Spleen (tissue), 11 donors: ENCODE data around the gene ZNF141. TPM values are rescaled to one million over a fixed set of nuclear protein-coding genes. Genes with fewer than 3 reads are reported as not detected.

Experiments used
- DNase-seq: peaks from one replicate; pipeline ENCODE4 v3.0.0-alpha.2; 2020
- H3K27ac ChIP-seq, 8 donors: fragments of 200-600 bp; sonication (generic) in 7 of 8; 1 replicate in 4 of 8; 2 replicates in 4 of 8; pipeline versions ENCODE4 v1.5.0 to v1.8.0; 2016 to 2021; ENCODE audit warnings: inconsistent platforms in 4 of 8, mild to moderate bottlenecking in 4 of 8, moderate library complexity in 1 of 8
- H3K27me3 ChIP-seq, 7 donors: fragments of 200-600 bp; sonication (generic) in 6 of 7; replicated peaks in 1 of 7; 1 replicate in 4 of 7; 2 replicates in 3 of 7; pipeline versions ENCODE4 v1.5.0 to v1.8.0; 2016 to 2021; ENCODE audit warnings: inconsistent platforms in 3 of 7, mild to moderate bottlenecking in 1 of 7
- H3K36me3 ChIP-seq, 6 donors: fragments of 200-600 bp; sonication (generic) in 5 of 6; 1 replicate in 4 of 6; 2 replicates in 2 of 6; pipeline versions ENCODE4 v1.5.0 to v1.8.0; 2016 to 2021; ENCODE audit warnings: inconsistent platforms in 2 of 6
- H3K4me1 ChIP-seq, 6 donors: fragments of 200-600 bp; sonication (generic) in 5 of 6; 1 replicate in 3 of 6; 2 replicates in 3 of 6; pipeline versions ENCODE4 v1.5.0 to v1.8.0; 2016 to 2021; ENCODE audit warnings: inconsistent platforms in 3 of 6
- H3K4me3 ChIP-seq, 8 donors: fragments of 200-600 bp; sonication (generic) in 7 of 8; 1 replicate in 4 of 8; 2 replicates in 4 of 8; pipeline versions ENCODE4 v1.5.0 to v1.8.0; 2016 to 2021; ENCODE audit warnings: inconsistent platforms in 4 of 8, mild to moderate bottlenecking in 4 of 8, moderate library complexity in 2 of 8
- H3K9me3 ChIP-seq, 8 donors: fragments of 200-600 bp; sonication (generic) in 7 of 8; 1 replicate in 4 of 8; 2 replicates in 4 of 8; pipeline versions ENCODE4 v1.5.0 to v1.8.0; 2016 to 2021; ENCODE audit warnings: inconsistent platforms in 4 of 8
- POLR2A ChIP-seq, 3 donors: fragments of 450-650 bp; IDR thresholded peaks; one replicate each; pipeline ENCODE4 v1.5.1; 2017; ENCODE audit warnings: antibody characterized with exemption in 3 of 3, mild to moderate bottlenecking in 1 of 3
- POLR2AphosphoS5 ChIP-seq, 3 donors: sonication (generic); formaldehyde crosslinking; IDR thresholded peaks; one replicate each; pipeline ENCODE4 v1.5.1; 2017; ENCODE audit warnings: antibody characterized with exemption in 3 of 3
- WGBS, 5 donors: extraction: QIAGEN DNeasy Blood & Tissue Kit in 3 of 5; methylation state at CpG; one replicate each; pipeline versions ENCODE4 v1.1.5 to v1.1.7; 2013 to 2018; 5-methylcytosine and 5-hydroxymethylcytosine counted together
- intact Hi-C: fragments of 100-400 bp; cut with DNase I; formaldehyde crosslinking; loops from one replicate; pipeline ENCODE4 v1.15.0; 2023; ENCODE audit warnings: low total_unique reads
- polyA plus RNA-seq, 3 donors: library from polyadenylated mRNA; stranded (reverse); fragments of 200-250 nt; gene quantifications; one replicate each; pipeline ENCODE4 v1.2.1, GENCODE V29; 2013
- total RNA-seq, 7 donors: library from RNA; depleted of rRNA in 3 of 7; stranded (reverse); fragments of >200 nt in 3 of 7; fragmentation: NEBNext Ultra II Directional in 4 of 7; extraction: Animal tissue kit (Norgen Biotek cat#: 25700) in 4 of 7; gene quantifications; one replicate each; pipeline versions ENCODE4 v1.1.0 to v1.2.1, GENCODE V29; 2016 to 2021
- TF ChIP-seq, protein P1 (sequence below), 11 experiments: fragments of 200-600 bp in 7 of 11; fragments of 450-650 bp in 4 of 11; sonication (generic) in 4 of 11; IDR thresholded peaks in 8 of 11; conservative IDR thresholded peaks in 3 of 11; 1 replicate in 7 of 11; 2 replicates in 4 of 11; pipeline versions ENCODE4 v1.4.0 to v1.8.0; 2016 to 2021; ENCODE audit warnings: antibody characterized with exemption in 11 of 11, inconsistent platforms in 4 of 11, mild to moderate bottlenecking in 1 of 11
- donor health status: healthy with polysubstance abuse.
- donor health status: DM: no; HTN: no; CAD: no; lungs with moderate emphysema.
- donor health status: DM: no; HTN: no; CAD: no.
- donor health status: Bipolar disorder and iron deficiency.
- donor health status: healthy.
- donor health status: DM: no; HTN: no; CAD: no.
- donor health status: DM: yes; HTN: yes; CAD: no.

Gene ZNF141
- total and polyA plus RNA-seq, 10 donors: 5.6 to 55.5 (median 31.7) TPM

GRCh38 chr4:337932-338758, 531 bp downstream of the ZNF141 start:
- Histone ChIP-seq H3K27me3 (no peaks in the 10 kb centered on the region), H3K9me3 (peaks cover 3 to 59% (median 41%) of the 10 kb centered on the region in 8 donors), H3K27ac (peak overlapping the region; percentile 84 to 97 (median 94)), H3K4me1 (peaks cover 15 to 35% (median 23%) of the 10 kb centered on the region in 6 donors), H3K36me3 (peaks cover 0 to 36% (median 11%) of the 10 kb centered on the region in 6 donors), H3K4me3 (peak overlapping the region; percentile 58 to 93 (median 84))
- intact Hi-C loops: loop anchor here (10.0 kb wide), 1 partner anchor 137 kb away; no protein-coding TSS in a partner anchor
- peak; percentile 91 for DNase-seq
- WGBS, 5 donors: 2 to 7% (median 4%) methylated on average over 45 to 52 of the region's 52 CpGs
- TF ChIP-seq POLR2A (IDR thresholded peaks at IDR 0.05) (no peak), POLR2AphosphoS5 (IDR thresholded peaks at IDR 0.05) (peak in 1 of 3 donors; percentile 64)

DNA sequence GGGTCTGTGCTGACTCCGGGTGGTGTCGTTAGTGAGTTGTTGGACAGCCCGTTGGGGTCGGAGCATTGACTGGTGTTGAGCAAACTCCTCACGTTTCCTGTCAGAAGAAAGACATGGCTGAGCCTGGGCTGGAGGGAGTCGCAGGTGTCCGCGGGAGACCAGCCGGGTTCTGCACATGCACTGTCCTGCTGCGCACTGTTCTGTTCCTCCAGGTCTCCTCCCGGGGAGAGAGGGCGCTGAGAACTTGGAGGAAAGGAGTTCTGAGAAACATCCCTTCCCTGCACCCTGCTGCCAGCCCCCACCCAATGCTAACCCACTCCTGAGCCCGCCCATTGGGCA, 1.1 kb downstream of the ZNF141 start:
- H3K36me3 ChIP-seq: peaks cover 0 to 41% (median 14%) of the 10 kb centered on the region in 6 donors
- no peaks in the 10 kb centered on the region for H3K27me3 ChIP-seq
- DNase-seq: peak; percentile 78
- H3K27ac ChIP-seq: peak overlapping the region in 4 of 8 donors; percentile 84 to 95 (median 94)
- peak overlapping the region; percentile 58 to 93 (median 84) for H3K4me3 ChIP-seq
- peaks cover 15 to 35% (median 23%) of the 10 kb centered on the region in 6 donors for H3K4me1 ChIP-seq
- WGBS, 5 donors: 39 to 60% (median 44%) methylated on average over 13 of the region's 13 CpGs
- intact Hi-C loops: loop anchor here (10.0 kb wide), 1 partner anchor 136 kb away; no protein-coding TSS in a partner anchor
- TF ChIP-seq, protein P1, sequence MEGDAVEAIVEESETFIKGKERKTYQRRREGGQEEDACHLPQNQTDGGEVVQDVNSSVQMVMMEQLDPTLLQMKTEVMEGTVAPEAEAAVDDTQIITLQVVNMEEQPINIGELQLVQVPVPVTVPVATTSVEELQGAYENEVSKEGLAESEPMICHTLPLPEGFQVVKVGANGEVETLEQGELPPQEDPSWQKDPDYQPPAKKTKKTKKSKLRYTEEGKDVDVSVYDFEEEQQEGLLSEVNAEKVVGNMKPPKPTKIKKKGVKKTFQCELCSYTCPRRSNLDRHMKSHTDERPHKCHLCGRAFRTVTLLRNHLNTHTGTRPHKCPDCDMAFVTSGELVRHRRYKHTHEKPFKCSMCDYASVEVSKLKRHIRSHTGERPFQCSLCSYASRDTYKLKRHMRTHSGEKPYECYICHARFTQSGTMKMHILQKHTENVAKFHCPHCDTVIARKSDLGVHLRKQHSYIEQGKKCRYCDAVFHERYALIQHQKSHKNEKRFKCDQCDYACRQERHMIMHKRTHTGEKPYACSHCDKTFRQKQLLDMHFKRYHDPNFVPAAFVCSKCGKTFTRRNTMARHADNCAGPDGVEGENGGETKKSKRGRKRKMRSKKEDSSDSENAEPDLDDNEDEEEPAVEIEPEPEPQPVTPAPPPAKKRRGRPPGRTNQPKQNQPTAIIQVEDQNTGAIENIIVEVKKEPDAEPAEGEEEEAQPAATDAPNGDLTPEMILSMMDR (IDR thresholded peaks at IDR 0.05 in 8 of 11, conservative IDR thresholded peaks at IDR 0.05 in 3 of 11): no peak
- TF ChIP-seq POLR2A (IDR thresholded peaks at IDR 0.05) (no peak), POLR2AphosphoS5 (IDR thresholded peaks at IDR 0.05) (no peak)
- H3K9me3 ChIP-seq: peaks cover 3 to 59% (median 45%) of the 10 kb centered on the region in 8 donors

DNA sequence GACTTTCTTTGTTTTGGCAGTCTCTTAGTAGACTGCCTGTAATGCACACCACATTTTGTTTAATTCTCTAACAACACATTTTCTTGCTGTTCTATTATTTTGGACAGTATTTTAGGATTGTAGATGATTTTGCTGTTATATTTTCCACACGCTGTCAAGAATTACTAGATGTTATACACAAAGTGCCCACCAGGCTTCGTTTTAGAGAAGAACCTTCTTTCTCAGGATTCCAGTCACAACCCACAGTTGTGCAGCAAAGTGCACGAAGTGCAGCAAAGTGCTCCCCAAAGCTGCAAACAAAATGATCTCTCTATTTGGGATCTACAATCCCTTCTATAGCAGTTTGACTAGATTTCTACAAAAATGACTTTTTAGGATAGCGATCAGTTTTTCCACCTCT, 2.4 kb downstream of the ZNF141 start:
- 94 to 97% (median 96%) methylated on average over 4 of the region's 4 CpGs for WGBS, 5 donors
- H3K27me3 ChIP-seq: no peaks in the 10 kb centered on the region
- no peak for TF ChIP-seq POLR2AphosphoS5 (IDR thresholded peaks at IDR 0.05)
- TF ChIP-seq, protein P1 (IDR thresholded peaks at IDR 0.05 in 8 of 11, conservative IDR thresholded peaks at IDR 0.05 in 3 of 11): peak in 1 of 11 experiments; percentile 10
- no peak for DNase-seq
- no peak overlapping the region for H3K27ac ChIP-seq
- H3K4me3 ChIP-seq: no peak overlapping the region
- intact Hi-C loops: no loop called here
- peaks cover 3 to 54% (median 27%) of the 10 kb centered on the region in 6 donors for H3K36me3 ChIP-seq
- H3K9me3 ChIP-seq: peaks cover 3 to 63% (median 56%) of the 10 kb centered on the region in 8 donors
- peaks cover 15 to 35% (median 23%) of the 10 kb centered on the region in 6 donors for H3K4me1 ChIP-seq

DNA sequence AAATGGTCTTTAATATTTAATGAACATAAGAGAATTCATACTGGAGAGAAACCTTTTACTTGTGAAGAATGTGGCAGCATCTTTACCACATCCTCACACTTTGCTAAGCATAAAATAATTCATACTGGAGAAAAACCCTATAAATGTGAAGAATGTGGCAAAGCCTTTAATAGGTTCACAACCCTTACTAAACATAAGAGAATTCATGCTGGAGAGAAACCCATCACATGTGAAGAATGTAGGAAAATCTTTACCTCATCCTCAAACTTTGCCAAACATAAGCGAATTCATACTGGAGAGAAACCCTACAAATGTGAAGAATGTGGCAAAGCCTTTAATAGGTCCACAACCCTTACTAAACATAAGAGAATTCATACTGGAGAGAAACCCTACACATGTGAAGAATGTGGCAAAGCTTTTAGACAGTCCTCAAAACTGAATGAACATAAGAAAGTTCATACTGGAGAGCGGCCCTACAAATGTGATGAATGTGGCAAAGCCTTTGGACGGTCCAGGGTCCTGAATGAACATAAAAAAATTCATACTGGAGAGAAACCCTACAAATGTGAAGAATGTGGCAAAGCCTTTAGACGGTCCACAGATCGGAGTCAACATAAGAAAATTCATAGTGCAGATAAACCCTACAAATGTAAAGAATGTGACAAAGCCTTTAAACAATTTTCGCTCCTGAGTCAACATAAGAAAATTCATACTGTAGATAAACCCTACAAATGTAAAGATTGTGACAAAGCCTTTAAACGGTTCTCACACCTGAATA, 35.6 kb downstream of the ZNF141 start:
- peak overlapping the region in 1 of 8 donors; percentile 7 for H3K4me3 ChIP-seq
- H3K9me3 ChIP-seq: peaks cover 73 to 100% (median 100%) of the 10 kb centered on the region in 8 donors
- TF ChIP-seq POLR2AphosphoS5 (IDR thresholded peaks at IDR 0.05): no peak
- TF ChIP-seq, protein P1 (IDR thresholded peaks at IDR 0.05 in 8 of 11, conservative IDR thresholded peaks at IDR 0.05 in 3 of 11): no peak
- no peak for TF ChIP-seq POLR2A (IDR thresholded peaks at IDR 0.05)
- H3K27ac ChIP-seq: no peak overlapping the region
- no peaks in the 10 kb centered on the region for H3K27me3 ChIP-seq
- no peaks in the 10 kb centered on the region for H3K4me1 ChIP-seq
- H3K36me3 ChIP-seq: peaks cover 20 to 84% (median 39%) of the 10 kb centered on the region in 6 donors
- no peak for DNase-seq
- intact Hi-C loops: loop anchor here (10.0 kb wide), 1 partner anchor 72 kb away; no protein-coding TSS in a partner anchor
- WGBS, 5 donors: 95 to 99% (median 97%) methylated on average over 7 of the region's 7 CpGs
